ENCODE measurements around the gene PTGER1.
"Not testable (repeated sequence)": the region's sequence is repeated elsewhere in the genome, so short reads cannot be mapped to it uniquely, and the experiment has no call there.

Gene PTGER1

DNA sequence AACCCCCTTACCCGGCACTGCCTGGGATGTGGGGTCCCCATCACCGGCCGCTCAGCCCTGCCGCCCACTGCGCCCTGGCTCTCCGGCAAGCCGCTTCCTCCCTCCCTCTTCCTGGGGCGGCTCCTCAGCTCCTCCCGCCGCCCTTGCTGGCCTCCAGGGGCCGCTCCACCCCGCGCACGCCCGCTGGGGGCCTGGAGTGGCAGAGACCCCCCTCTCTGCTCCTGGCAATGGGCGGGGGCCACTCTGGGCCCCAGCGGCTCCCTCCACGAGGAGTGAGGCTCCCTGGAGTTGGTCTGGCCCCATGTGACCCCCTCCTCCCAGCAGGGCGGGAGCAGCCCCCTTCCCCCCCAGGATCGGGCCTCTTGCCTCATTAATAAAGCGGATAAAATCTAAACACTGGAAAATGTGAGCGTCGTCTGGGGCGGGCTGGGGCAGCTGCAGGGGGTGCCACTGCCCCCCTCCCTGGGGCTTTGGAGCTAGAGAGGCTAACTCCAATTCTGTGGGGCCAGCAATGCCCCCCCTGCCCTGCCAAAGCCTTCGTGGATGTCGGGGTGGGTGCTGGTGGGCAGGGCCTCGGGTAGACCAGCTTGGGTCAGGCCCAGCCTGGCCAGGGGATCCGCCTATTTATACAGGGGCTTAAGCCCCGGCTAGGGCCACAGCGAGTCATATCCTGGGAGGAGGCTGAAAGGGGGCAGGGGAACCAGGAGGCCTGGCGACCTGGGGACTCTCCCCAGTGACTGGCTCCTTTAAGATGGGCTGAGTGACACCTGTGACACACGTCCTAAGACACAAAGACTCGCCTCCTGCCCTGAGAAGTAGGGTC, at the start of gene PTGER1:
Gene PTGER1 (minus strand): TSS at position 104 of the 823 bp plus-strand sequence. CDS start 1,034 bp downstream, outside the sequence.
- DNase-seq: peak; percentile 38 to 75 (median 55)

GRCh38 chr19:14520543-14520942, 45.4 kb upstream of the PTGER1 start:
- DNase-seq: no peak

DNA sequence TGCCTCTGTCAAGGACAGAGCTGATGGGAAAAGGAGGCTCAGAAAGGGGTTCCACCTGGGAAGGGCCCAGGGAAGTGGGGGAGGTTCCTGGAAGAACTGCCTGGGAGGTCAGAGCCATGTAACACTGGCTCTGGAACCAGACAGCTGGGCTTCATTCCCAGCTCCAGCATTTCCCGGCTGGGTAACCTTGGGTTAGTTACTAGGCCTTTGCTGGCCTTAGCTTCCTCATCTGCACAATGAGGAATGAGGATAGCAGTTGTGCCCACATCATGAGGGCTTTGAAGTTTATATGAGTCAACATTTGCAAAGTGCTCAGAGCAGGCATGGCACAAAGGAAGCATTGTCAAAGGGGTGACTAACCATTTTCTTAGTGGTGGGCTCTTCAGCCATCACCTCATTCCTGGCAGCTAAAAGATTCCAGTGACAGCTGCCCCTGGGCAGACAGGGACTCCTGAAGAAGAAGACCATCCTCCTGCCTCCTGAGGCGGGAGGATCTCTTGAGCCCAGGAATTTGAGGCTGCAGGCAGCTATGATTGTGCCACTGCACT, 44.8 kb upstream of the PTGER1 start:
- DNase-seq: peak; percentile 78 to 92 (median 78)

GRCh38 chr19:14519245-14519859, 44.2 kb upstream of the PTGER1 start:
- DNase-seq: no peak

- DNase-seq: peak; percentile 86 to 95 (median 91)
Measured at GRCh38 chr19:14517840-14518505, 42.8 kb upstream of the PTGER1 start, which contains the start of gene DNAJB1. Gene DNAJB1, minus strand, starts transcription at chr19:14518397. Its CDS starts 48 bp downstream, at chr19:14518349.

- DNase-seq: peak; percentile 39 to 50 (median 40)
Measured at GRCh38 chr19:14517446-14517839, 42.3 kb upstream of the PTGER1 start.

DNA sequence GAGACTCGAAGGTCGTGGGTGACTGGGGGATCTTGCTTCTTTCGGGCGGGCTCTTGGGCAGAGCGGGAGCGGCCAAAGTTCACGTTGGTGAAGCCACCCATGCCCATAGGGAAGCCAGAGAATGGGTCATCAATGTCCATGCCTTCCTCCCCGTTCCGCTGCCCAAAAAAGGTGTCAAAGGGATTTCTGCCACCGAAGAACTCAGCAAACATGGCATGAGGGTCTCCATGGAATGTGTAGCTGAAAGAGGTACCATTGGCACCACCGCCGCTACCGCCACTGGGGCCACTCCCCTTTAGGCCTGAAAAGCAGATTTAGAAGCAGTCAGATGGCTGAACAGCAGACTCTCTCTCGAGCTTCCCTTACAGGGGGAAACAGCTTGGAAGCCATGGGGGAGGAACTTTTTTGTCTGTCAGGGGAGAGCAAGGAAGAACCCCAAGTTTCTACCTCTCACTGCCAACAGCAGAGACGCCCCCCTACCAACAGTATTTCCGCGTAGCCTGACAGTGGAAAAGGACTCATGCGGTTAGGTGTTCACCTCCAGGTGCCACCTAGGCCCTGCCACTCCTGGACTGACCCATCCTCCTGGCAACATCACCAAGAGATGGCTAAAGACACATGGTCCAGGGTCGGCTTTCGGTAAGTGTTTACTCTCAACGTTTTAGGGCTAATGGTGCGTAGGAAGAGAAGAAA, 41.7 kb upstream of the PTGER1 start:
- peak in 1 of 3 donors; percentile 17 for DNase-seq

GRCh38 chr19:14516048-14516534, 40.9 kb upstream of the PTGER1 start:
- DNase-seq: no peak

DNA sequence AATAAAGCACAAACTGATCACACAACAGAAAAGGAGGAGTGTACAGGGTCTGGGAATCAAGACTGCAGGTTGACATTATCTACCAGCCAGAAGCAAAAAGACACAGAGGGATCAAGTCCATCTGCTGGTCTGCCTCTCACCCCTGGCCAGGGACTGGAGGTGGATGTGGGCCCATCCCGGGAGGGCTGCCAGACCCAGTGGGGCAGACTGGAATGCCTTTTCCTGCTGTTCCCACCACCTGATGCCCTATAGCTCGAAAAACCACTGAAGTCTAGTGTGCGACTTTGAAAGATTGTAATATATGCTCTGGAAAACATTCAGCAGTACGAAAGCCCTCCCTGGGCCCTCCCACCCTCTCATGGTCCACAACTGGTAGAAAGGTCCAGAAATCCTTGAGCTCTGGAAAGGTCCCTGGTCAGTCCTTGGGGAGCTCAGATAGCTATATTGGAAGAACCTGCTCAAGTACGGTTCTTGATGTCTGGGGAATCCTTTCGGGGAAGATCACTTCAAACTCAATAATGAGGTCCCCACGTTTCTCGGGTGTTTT, 40.4 kb upstream of the PTGER1 start:
- no peak for DNase-seq

GRCh38 chr19:14514215-14514863, 39.2 kb upstream of the PTGER1 start:
- no peak for DNase-seq

GRCh38 chr19:14512406-14512961, 37.3 kb upstream of the PTGER1 start:
- no peak for DNase-seq

GRCh38 chr19:14511229-14511593, 36.1 kb upstream of the PTGER1 start:
- DNase-seq: peak in 1 of 3 donors; percentile 33

- peak; percentile 83 to 98 (median 97) for DNase-seq
Measured at GRCh38 chr19:14510311-14511228, 35.4 kb upstream of the PTGER1 start.

DNA sequence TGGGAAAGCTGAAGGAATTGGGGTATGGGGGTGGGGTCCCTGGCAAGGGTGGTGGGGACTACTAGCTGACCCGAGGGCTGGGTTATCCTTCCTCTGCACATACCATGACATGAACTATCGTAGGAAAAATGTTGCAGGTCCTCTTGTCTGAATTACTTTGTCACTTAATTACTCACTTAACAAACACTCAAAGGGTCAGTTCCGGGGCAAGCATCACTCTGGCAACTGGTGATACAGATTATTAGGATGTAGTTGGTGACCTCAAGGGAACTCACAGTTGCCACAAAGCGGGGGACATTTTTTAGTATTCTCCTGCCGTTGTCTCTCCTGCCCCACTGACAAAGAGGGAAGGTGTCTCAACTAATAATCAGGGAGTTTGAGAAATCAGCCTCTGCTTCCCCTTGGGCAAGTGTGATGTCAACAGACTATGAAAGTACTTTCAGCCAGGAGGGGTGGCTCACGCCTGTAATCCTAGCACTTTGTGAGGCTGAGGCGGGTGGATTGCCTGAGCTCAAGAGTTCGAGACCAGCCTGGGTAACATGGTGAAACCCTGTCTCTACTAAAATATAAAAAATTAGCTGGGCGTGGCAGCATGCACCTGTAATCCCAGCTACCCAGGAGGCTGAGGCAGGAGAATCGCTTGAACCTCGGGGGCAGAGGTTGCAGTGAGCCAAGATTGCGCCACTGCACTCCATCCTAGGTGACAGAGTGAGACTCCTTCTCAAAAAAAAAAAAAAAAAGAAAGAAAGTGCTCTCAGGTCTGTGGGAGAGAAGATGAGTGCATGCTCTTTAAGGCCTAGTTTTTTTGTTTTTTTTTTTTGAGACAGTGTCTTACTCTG, 32.8 kb upstream of the PTGER1 start:
- DNase-seq: peak; percentile 75 to 78 (median 76)

DNA sequence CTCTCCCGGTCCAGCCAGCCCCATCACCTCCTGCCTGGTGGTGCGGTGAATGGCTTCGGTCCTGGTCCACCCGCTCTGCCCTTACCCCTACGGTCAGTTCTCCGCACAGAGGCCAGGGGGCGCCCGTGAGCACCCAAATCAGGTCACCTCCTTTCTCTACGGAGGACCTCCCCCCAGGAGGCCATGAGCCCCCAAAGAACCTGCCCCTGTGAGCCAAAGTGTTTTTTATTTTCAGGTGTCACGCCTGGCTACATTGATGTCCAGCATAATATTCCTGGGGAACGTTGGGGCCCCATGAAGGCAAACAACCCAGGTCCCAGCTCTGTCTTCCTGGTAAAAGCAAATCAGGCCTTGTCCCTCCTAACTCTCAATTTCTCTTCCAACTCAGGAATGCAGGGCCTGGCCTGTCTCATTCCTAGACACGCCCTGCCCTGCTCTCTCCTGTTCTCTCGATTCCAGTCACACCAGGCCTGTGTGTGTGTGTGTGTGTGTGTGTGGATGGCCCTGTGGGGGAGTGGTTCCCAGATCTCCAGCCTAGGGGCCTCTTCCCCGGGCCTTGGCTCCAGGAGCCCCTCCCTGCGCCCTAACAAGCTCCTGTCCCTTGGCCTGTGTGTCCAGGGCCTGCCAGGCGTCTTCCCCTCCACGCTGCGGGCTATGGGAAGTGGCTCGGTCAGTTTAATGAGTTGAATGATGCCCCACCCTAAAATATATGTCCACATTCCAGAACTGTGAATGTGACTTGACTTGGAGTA, 30.5 kb upstream of the PTGER1 start:
- DNase-seq: peak; percentile 68 to 85 (median 77)

DNA sequence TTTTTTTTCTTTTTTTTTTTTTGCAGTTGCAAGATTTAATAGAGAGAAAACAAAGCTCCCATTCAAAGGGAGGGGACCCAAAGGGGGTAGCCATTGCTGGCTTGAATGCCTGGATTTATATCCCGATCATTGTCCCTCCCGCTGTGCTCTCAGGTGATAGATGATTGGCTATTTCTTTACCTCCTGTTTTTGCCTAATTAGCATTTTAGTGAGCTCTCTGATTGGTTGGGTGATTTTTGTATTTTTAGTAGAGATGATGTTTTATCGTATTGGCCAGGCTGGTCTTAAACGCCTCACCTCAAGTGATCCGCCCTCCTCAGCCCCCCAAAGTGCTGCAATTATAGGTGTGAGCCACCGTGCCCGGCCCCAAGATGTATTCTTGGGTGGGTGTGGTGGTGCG, 29.4 kb upstream of the PTGER1 start:
- DNase-seq: not testable (repeated sequence)

DNA sequence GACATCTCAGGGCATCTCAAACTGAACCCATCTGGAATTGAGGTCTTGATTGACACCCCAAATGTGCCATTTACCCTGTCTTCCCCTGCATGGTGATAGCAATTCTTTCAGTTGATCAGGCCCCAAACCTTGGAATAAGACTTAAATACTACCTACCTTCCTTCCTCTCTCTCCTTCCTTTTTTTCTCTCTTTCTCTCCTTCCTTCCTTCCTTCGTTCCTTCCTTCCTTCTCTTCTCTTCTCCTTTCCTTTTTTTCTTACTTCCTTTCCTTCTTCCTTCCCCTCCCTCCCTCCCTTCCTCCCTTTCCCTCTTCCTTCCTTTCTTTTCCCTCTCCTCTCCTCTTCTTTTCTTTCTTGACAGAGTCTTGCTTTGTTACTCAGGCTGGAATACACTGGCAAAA, 28.1 kb upstream of the PTGER1 start:
- no peak for DNase-seq

- DNase-seq: no peak
Measured at GRCh38 chr19:14502334-14503092, 27.4 kb upstream of the PTGER1 start.

All from suppressor macrophage treated with lipopolysaccharide for 1 hour (primary cell).